Lower leg skin (tissue), 3 donors: Measurements from ENCODE around the gene TMC1.

Source experiments
- CTCF ChIP-seq, 3 donors: fragments of 450-650 bp; IDR thresholded peaks; one replicate each; pipeline ENCODE4 v1.5.1; 2016; ENCODE audit warnings: antibody characterized with exemption in 3 of 3, mild to moderate bottlenecking in 3 of 3, moderate library complexity in 2 of 3
- POLR2A ChIP-seq, 2 donors: fragments of 450-650 bp; IDR thresholded peaks; one replicate each; pipeline ENCODE4 v1.6.1; 2016 to 2017; ENCODE audit warnings: antibody characterized with exemption in 2 of 2, mild to moderate bottlenecking in 1 of 2, moderate library complexity in 1 of 2

DNA sequence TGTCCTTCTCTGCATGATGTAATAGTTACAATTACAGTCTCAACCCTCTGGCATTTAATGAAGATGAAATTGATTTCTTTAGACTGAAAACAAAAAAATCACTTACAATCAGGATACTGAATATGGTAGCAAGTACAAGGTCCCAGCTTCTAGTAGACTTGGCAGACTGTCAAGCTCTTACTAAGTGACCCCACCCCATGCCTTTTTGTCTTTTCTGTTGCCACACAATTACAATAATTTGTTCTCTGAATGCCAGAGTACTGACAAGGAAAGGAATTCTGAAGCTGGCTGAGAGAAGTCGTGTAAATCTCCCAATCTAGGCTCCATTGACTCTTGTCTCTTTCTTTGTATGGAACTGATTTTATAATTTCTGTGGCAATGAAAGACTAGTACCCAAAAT is 154.2 kb downstream of the TMC1 start:
- TF ChIP-seq CTCF (IDR thresholded peaks at IDR 0.05), result no peak
- TF ChIP-seq POLR2A (IDR thresholded peaks at IDR 0.05), result no peak
